Measurements from ENCODE around the gene BRIP1.

BRIP1 gene

GRCh38 chr17:61797283-61797682, 66.0 kb downstream of the BRIP1 start:
- no peak for DNase-seq (ENCODE audit: low read depth)
- in situ Hi-C loops (cut with HindIII; ENCODE audit: low sequenced_read_pairs) = no loop called here
- no peak for TF ChIP-seq CTCF (IDR thresholded peaks at IDR 0.05; ENCODE audit: low read depth, low read length, missing control alignments)
- H3K4me3 ChIP-seq (ENCODE audit: low read depth, low read length) = no peak overlapping the region

- TF ChIP-seq CTCF (IDR thresholded peaks at IDR 0.05; ENCODE audit: low read depth, low read length, missing control alignments) = no peak
- in situ Hi-C loops (cut with HindIII; ENCODE audit: low sequenced_read_pairs) = no loop called here
- H3K4me3 ChIP-seq (ENCODE audit: low read depth, low read length) = no peak overlapping the region
- no peak for DNase-seq (ENCODE audit: low read depth)
Measured at GRCh38 chr17:61795546-61795945, 67.8 kb downstream of the BRIP1 start.

GRCh38 chr17:61794792-61795191, 68.5 kb downstream of the BRIP1 start:
- H3K4me3 ChIP-seq (ENCODE audit: low read depth, low read length) = no peak overlapping the region
- TF ChIP-seq CTCF (IDR thresholded peaks at IDR 0.05; ENCODE audit: low read depth, low read length, missing control alignments) = no peak
- DNase-seq (ENCODE audit: low read depth) = no peak
- in situ Hi-C loops (cut with HindIII; ENCODE audit: low sequenced_read_pairs) = no loop called here

- no peak for DNase-seq (ENCODE audit: low read depth)
- TF ChIP-seq CTCF (IDR thresholded peaks at IDR 0.05; ENCODE audit: low read depth, low read length, missing control alignments) = no peak
- in situ Hi-C loops (cut with HindIII; ENCODE audit: low sequenced_read_pairs) = no loop called here
- H3K4me3 ChIP-seq (ENCODE audit: low read depth, low read length) = no peak overlapping the region
Measured at GRCh38 chr17:61794242-61794641, 69.1 kb downstream of the BRIP1 start.

- TF ChIP-seq CTCF (IDR thresholded peaks at IDR 0.05; ENCODE audit: low read depth, low read length, missing control alignments) = no peak
- no peak overlapping the region for H3K4me3 ChIP-seq (ENCODE audit: low read depth, low read length)
- in situ Hi-C loops (cut with HindIII; ENCODE audit: low sequenced_read_pairs) = no loop called here
- no peak for DNase-seq (ENCODE audit: low read depth)
Measured at GRCh38 chr17:61793565-61793964, 69.8 kb downstream of the BRIP1 start.

GRCh38 chr17:61789872-61790271, 73.5 kb downstream of the BRIP1 start:
- in situ Hi-C loops (cut with HindIII; ENCODE audit: low sequenced_read_pairs) = no loop called here
- no peak for TF ChIP-seq CTCF (IDR thresholded peaks at IDR 0.05; ENCODE audit: low read depth, low read length, missing control alignments)
- no peak for DNase-seq (ENCODE audit: low read depth)
- no peak overlapping the region for H3K4me3 ChIP-seq (ENCODE audit: low read depth, low read length)

GRCh38 chr17:61786088-61786487, 77.2 kb downstream of the BRIP1 start:
- no peak for TF ChIP-seq CTCF (IDR thresholded peaks at IDR 0.05; ENCODE audit: low read depth, low read length, missing control alignments)
- in situ Hi-C loops (cut with HindIII; ENCODE audit: low sequenced_read_pairs) = no loop called here
- DNase-seq (ENCODE audit: low read depth) = no peak
- H3K4me3 ChIP-seq (ENCODE audit: low read depth, low read length) = no peak overlapping the region
